H1 (cell line): ENCODE measurements around the gene BNC2. TPM values are rescaled to one million over a fixed set of nuclear protein-coding genes. Genes with fewer than 3 reads are reported as not detected.

Experiments used
- CTCF ChIA-PET: fragments of 300-600 bp; sonication (Branson Sonifier 250); formaldehyde crosslinking; loops from one replicate; lab custom pipeline; 2021; ENCODE audit not compliant: partially characterized antibody; lab: Charles Lee
- POLR2A ChIA-PET: fragments of 300-600 bp; sonication (Branson Sonifier 250); formaldehyde crosslinking; loops from one replicate; lab custom pipeline; 2021; ENCODE audit warnings: inconsistent platforms; ENCODE audit not compliant: partially characterized antibody; lab: Charles Lee
- DNase-seq, 2 experiments: peaks; one replicate each; pipeline versions ENCODE4 v3.0.0 to v3.0.0-alpha.2; 2010 to 2022; ENCODE audit warnings: low spot score in 2 of 2, low read depth in 1 of 2, mixed read lengths in 1 of 2
- FAIRE-seq: peaks from 2 replicates; lab custom pipeline; 2011; peaks lifted over from hg19 to GRCh38; lab: Jason Lieb, UNC
- H2AFZ ChIP-seq: 2 replicates; pipeline ENCODE4 v1.8.1; 2012; ENCODE audit warnings: low read length, inconsistent platforms
- H2AK5ac ChIP-seq: 2 replicates; pipeline ENCODE4 v1.6.1; 2013; ENCODE audit warnings: low read depth, low read length
- H2BK120ac ChIP-seq: replicated peaks from 2 replicates; pipeline ENCODE3; 2013; ENCODE audit warnings: low read depth, low read length, inconsistent platforms
- H2BK12ac ChIP-seq: 2 replicates; pipeline ENCODE4 v1.6.1; 2013; ENCODE audit warnings: low read depth, low read length
- H2BK15ac ChIP-seq: 2 replicates; pipeline ENCODE4 v1.6.1; 2013; ENCODE audit warnings: low read length
- H2BK20ac ChIP-seq: 2 replicates; pipeline ENCODE4 v1.6.1; 2013; ENCODE audit warnings: low read length
- H2BK5ac ChIP-seq: 2 replicates; pipeline ENCODE4 v1.6.1; 2013; ENCODE audit warnings: low read depth, low read length
- H3K14ac ChIP-seq: 2 replicates; pipeline ENCODE4 v1.6.1; 2013; ENCODE audit warnings: inconsistent platforms; ENCODE audit not compliant: insufficient read length
- H3K18ac ChIP-seq: 2 replicates; pipeline ENCODE4 v1.6.1; 2013; ENCODE audit warnings: low read length; ENCODE audit errors: extremely low read depth
- H3K23ac ChIP-seq: 2 replicates; pipeline ENCODE4 v1.6.1; 2013; ENCODE audit warnings: inconsistent platforms; ENCODE audit not compliant: insufficient read length
- H3K23me2 ChIP-seq: 2 replicates; pipeline ENCODE4 v1.6.1; 2013; ENCODE audit warnings: low read depth, low read length
- H3K27ac ChIP-seq: 2 replicates; pipeline ENCODE4 v1.6.1; 2011; ENCODE audit warnings: low read depth, low read length, inconsistent platforms
- H3K27me3 ChIP-seq, 4 experiments: replicated peaks in 1 of 4; 1 replicate in 1 of 4; 2 replicates in 3 of 4; pipeline versions ENCODE4 v1.6.1 to v1.8.1; 2011 to 2013; ENCODE audit warnings: low read length in 3 of 4, mild to moderate bottlenecking in 3 of 4, inconsistent platforms in 2 of 4, mixed read lengths in 2 of 4, moderate library complexity in 1 of 4; ENCODE audit not compliant: control insufficient read depth in 3 of 4, insufficient read depth in 3 of 4; ENCODE audit errors: extremely low read depth in 1 of 4
- H3K36me3 ChIP-seq, 4 experiments: 2 replicates each; pipeline versions ENCODE4 v1.6.1 to v1.8.1; 2011 to 2013; ENCODE audit warnings: mild to moderate bottlenecking in 4 of 4, low read length in 3 of 4, moderate library complexity in 2 of 4, control low read depth in 1 of 4, inconsistent platforms in 1 of 4; ENCODE audit not compliant: insufficient read depth in 4 of 4, control insufficient read depth in 2 of 4
- H3K4ac ChIP-seq: replicated peaks from 2 replicates; pipeline ENCODE3; 2013; ENCODE audit warnings: low read length, low read depth, mixed read lengths, inconsistent platforms; ENCODE audit not compliant: insufficient read length
- H3K4me1 ChIP-seq, 4 experiments: replicated peaks in 1 of 4; 1 replicate in 1 of 4; 2 replicates in 3 of 4; pipeline versions ENCODE4 v1.6.1 to v1.8.1; 2011 to 2013; ENCODE audit warnings: low read length in 3 of 4, inconsistent platforms in 2 of 4, mixed read lengths in 1 of 4; ENCODE audit not compliant: insufficient read depth in 4 of 4, control insufficient read depth in 3 of 4
- H3K4me2 ChIP-seq, 2 experiments: 2 replicates each; pipeline versions ENCODE4 v1.6.1 to v1.8.1; 2011 to 2013; ENCODE audit warnings: low read depth in 2 of 2, low read length in 2 of 2, control low read depth in 1 of 2, inconsistent platforms in 1 of 2, mild to moderate bottlenecking in 1 of 2; ENCODE audit not compliant: insufficient read depth in 1 of 2
- H3K4me3 ChIP-seq, 4 experiments: fragments of 200-600, 300-600 bp in 1 of 4; sonication (generic), shearing (Covaris generic), sonication (Bioruptor Twin) in 1 of 4; 2 replicates each; pipeline versions ENCODE4 v1.5.1 to v1.8.1; 2011 to 2016; ENCODE audit warnings: low read length in 4 of 4, low read depth in 3 of 4, control low read depth in 2 of 4, inconsistent platforms in 2 of 4, mild to moderate bottlenecking in 2 of 4, mixed read lengths in 1 of 4, moderate library complexity in 1 of 4; ENCODE audit not compliant: insufficient read depth in 2 of 4; ENCODE audit errors: extremely low read depth in 1 of 4
- H3K56ac ChIP-seq: replicated peaks from 2 replicates; pipeline ENCODE3; 2013; ENCODE audit warnings: low read depth, mild to moderate bottlenecking, mixed read lengths, low read length, inconsistent platforms; ENCODE audit not compliant: insufficient read length
- H3K79me1 ChIP-seq: 2 replicates; pipeline ENCODE4 v1.6.1; 2013; ENCODE audit warnings: low read depth, low read length, control low read depth
- H3K79me2 ChIP-seq, 2 experiments: 2 replicates each; pipeline versions ENCODE4 v1.6.1 to v1.8.1; 2012 to 2013; ENCODE audit warnings: low read length in 2 of 2, mild to moderate bottlenecking in 2 of 2, inconsistent platforms in 1 of 2; ENCODE audit not compliant: insufficient read depth in 2 of 2, control insufficient read depth in 1 of 2
- H3K9ac ChIP-seq, 4 experiments: replicated peaks in 1 of 4; 1 replicate in 1 of 4; 2 replicates in 3 of 4; pipeline versions ENCODE4 v1.6.1 to v1.8.1; 2011 to 2013; ENCODE audit warnings: low read depth in 3 of 4, low read length in 3 of 4, control low read depth in 2 of 4, mild to moderate bottlenecking in 2 of 4, moderate library complexity in 2 of 4, inconsistent platforms in 1 of 4; ENCODE audit errors: extremely low read depth in 1 of 4
- H3K9me3 ChIP-seq, 2 experiments: 2 replicates each; pipeline versions ENCODE4 v1.6.1 to v1.8.1; 2012 to 2013; ENCODE audit warnings: mild to moderate bottlenecking in 2 of 2, moderate library complexity in 2 of 2, control low read depth in 1 of 2, inconsistent platforms in 1 of 2, low read depth in 1 of 2, low read length in 1 of 2, mixed read lengths in 1 of 2; ENCODE audit not compliant: insufficient read depth in 2 of 2
- H4K20me1 ChIP-seq, 2 experiments: replicated peaks in 1 of 2; 2 replicates each; pipeline versions ENCODE3 to v1.8.1; 2011 to 2013; ENCODE audit warnings: inconsistent platforms in 2 of 2, low read length in 2 of 2, mild to moderate bottlenecking in 1 of 2; ENCODE audit not compliant: insufficient read depth in 2 of 2, control insufficient read depth in 1 of 2
- H4K5ac ChIP-seq: 2 replicates; pipeline ENCODE4 v1.6.1; 2013; ENCODE audit warnings: low read length, low read depth, mixed read lengths, inconsistent platforms; ENCODE audit not compliant: insufficient read length
- H4K8ac ChIP-seq: 2 replicates; pipeline ENCODE4 v1.8.0; 2013; ENCODE audit warnings: mild to moderate bottlenecking, moderate library complexity, low read length, inconsistent platforms; ENCODE audit not compliant: insufficient read depth; ENCODE audit errors: extremely low read depth
- H4K91ac ChIP-seq: replicated peaks from 2 replicates; pipeline ENCODE3; 2013; ENCODE audit warnings: low read length, mixed read lengths, inconsistent platforms; ENCODE audit not compliant: insufficient read length
- ASH2L ChIP-seq: fragments of 200-600, 300-600 bp; sonication (generic); IDR thresholded peaks from one replicate; pipeline ENCODE4 v1.7.1; 2017; ENCODE audit warnings: low read length
- BCL11A ChIP-seq, 2 experiments: IDR thresholded peaks; one replicate each; pipeline ENCODE4 v1.6.1; 2011; ENCODE audit warnings: low read depth in 2 of 2, low read length in 2 of 2, mild to moderate bottlenecking in 2 of 2
- EP300 ChIP-seq, 2 experiments: IDR thresholded peaks; 1 replicate in 1 of 2; 2 replicates in 1 of 2; pipeline ENCODE4 v1.6.1; 2011 to 2012; ENCODE audit warnings: low read depth in 2 of 2, low read length in 2 of 2, mild to moderate bottlenecking in 2 of 2, borderline replicate concordance in 1 of 2, inconsistent platforms in 1 of 2, moderate library complexity in 1 of 2
- FOSL1 ChIP-seq: IDR thresholded peaks from 2 replicates; pipeline ENCODE4 v1.6.1; 2011; ENCODE audit warnings: mild to moderate bottlenecking, low read depth, low read length, moderate library complexity; ENCODE audit not compliant: insufficient read depth
- GTF2F1 ChIP-seq: IDR thresholded peaks from 2 replicates; pipeline ENCODE4 v1.6.1; 2012; ENCODE audit warnings: low read depth, low read length, improper control_type of control experiment, borderline replicate concordance
- RXRA ChIP-seq: IDR thresholded peaks from 2 replicates; pipeline ENCODE4 v1.6.1; 2011; ENCODE audit warnings: low read depth, mild to moderate bottlenecking, low read length, moderate library complexity; ENCODE audit not compliant: insufficient read depth
- SAP30 ChIP-seq: fragments of 300-600 bp; sonication (generic); IDR thresholded peaks from 2 replicates; pipeline ENCODE4 v1.7.1; 2012; ENCODE audit warnings: low read length, moderate library complexity, mild to moderate bottlenecking, inconsistent platforms; ENCODE audit not compliant: insufficient read depth, insufficient replicate concordance
- SP1 ChIP-seq: IDR thresholded peaks from 2 replicates; pipeline ENCODE4 v1.6.1; 2011; ENCODE audit warnings: low read depth, low read length
- TBP ChIP-seq: IDR thresholded peaks from 2 replicates; pipeline ENCODE4 v1.6.1; 2011; ENCODE audit warnings: low read depth, low read length, improper control_type of control experiment
- TCF12 ChIP-seq: IDR thresholded peaks from 2 replicates; pipeline ENCODE4 v1.6.1; 2011; ENCODE audit warnings: low read depth, mild to moderate bottlenecking, low read length
- TEAD4 ChIP-seq: IDR thresholded peaks from 2 replicates; pipeline ENCODE4 v1.6.1; 2012; ENCODE audit warnings: low read depth, low read length, inconsistent platforms, mixed read lengths
- WGBS, 2 experiments: shearing (Covaris generic) in 1 of 2; methylation state at CpG; one replicate each; pipeline versions ENCODE4 v1.1.6 to v1.1.7; 2013 to 2015; ENCODE audit warnings: low lambda C conversion rate in 2 of 2, mixed read lengths in 2 of 2, inconsistent platforms in 1 of 2, low coverage in 1 of 2, missing lambda C conversion rate in 1 of 2; ENCODE audit not compliant: insufficient replicate concordance in 2 of 2, insufficient coverage in 1 of 2, insufficient read length in 1 of 2; ENCODE audit errors: extremely low coverage in 1 of 2, missing lambda C conversion rate in 1 of 2; 5-methylcytosine and 5-hydroxymethylcytosine counted together
- polyA plus RNA-seq, 7 experiments: library from polyadenylated mRNA; depleted of rRNA in 3 of 7; stranded (reverse) in 5 of 7; unstranded in 2 of 7; fragments of >200 nt in 5 of 7; fragments of 200-250 nt in 2 of 7; gene quantifications; 1 replicate in 5 of 7; 2 replicates in 1 of 7; 4 replicates in 1 of 7; pipeline versions ENCODE4 v1.2.1 to v1.2.3, GENCODE V29; 2011 to 2013; ENCODE audit warnings: missing spikeins in 2 of 7, mixed read lengths in 2 of 7
- total RNA-seq: library from RNA; stranded (reverse); fragmentation: NEBNext Ultra II Directional; extraction: Animal tissue kit (Norgen Biotek cat#: 25700); gene quantifications from 2 replicates; pipeline ENCODE4 v1.2.1, GENCODE V29; 2021

Gene BNC2
- total and polyA plus RNA-seq, 2 of the 8 experiments (the other 6 are each of a cell fraction or from before 2014, with no cell fraction given) = 16.0 to 26.8 TPM

DNA sequence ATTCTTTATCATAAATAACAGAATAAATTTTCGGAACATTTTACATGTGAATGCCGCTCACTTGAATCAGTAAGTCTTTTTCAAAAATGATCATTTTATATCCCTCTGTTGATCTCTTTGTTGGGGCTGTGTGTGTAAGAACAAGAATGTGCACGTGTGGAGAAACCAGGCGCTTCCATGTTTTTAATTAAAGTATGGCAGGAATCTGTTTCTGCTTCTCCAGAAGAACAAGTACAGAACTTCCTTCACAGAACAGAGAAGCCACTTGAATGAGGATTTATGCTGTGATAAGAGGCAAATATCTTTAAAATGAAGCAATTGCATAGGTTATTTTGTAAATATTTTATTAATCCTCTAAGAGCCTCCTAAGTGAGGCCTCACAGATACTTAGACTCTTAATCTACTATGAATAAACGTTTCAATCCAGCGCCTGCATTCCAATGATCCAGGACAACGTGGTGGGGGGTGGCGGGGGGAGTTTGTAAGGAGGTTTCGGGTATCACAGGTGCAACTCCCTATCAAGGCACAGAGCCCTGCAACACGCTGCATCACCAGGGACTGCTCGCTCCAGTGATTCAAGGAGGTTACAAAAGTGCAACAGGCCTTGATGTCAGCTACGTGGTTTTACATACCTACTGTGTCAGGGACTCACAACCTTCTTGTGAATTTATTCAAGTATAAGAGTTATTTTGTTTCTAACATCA is 409.2 kb downstream of the BNC2 start:
- H3K4me2 ChIP-seq = peak overlapping the region; percentile 7 to 44; a peak in 3 of 4 replicates
- DNase-seq (peak in 1 of 2 experiments; percentile 27), FAIRE-seq (peak; percentile 93)
- H2AK5ac ChIP-seq = no peak overlapping the region
- H3K27ac ChIP-seq = no peak overlapping the region
- no peak overlapping the region for H3K56ac ChIP-seq
- H2BK12ac ChIP-seq = no peak overlapping the region
- no peak overlapping the region for H3K14ac ChIP-seq
- 46% methylated on average over 12 of the region's 12 CpGs; no CpG with 5 or more reads in 1 of the 2 experiments for WGBS, 2 experiments
- H3K79me1 ChIP-seq = no peaks in the 10 kb centered on the region
- ChIA-PET POLR2A (no interaction called here), CTCF (interaction anchor here (1.0 kb wide), 1 partner anchor 14 kb away, joined by 3 read pairs; no protein-coding TSS in a partner anchor)
- H3K27me3 ChIP-seq = no peaks in the 10 kb centered on the region
- H3K18ac ChIP-seq = no peak overlapping the region
- peaks cover 4 to 18% (median 9%) of the 10 kb centered on the region in 4 experiments; a peak in 6 of 7 replicates for H3K4me1 ChIP-seq
- no peak overlapping the region for H2BK20ac ChIP-seq
- H4K20me1 ChIP-seq = no peaks in the 10 kb centered on the region
- H3K9ac ChIP-seq = no peak overlapping the region
- H2BK120ac ChIP-seq = no peak overlapping the region
- peaks cover 0 to 6% of the 10 kb centered on the region in 2 experiments; a peak in 1 of 4 replicates for H3K79me2 ChIP-seq
- TF ChIP-seq GTF2F1 (no peak), SAP30 (no peak), RXRA (0 out of 2 replicates have a peak, but pooled peaks have one; percentile 56), SP1 (peak; percentile 24; the same call in 1 of the 2 replicates), EP300 (IDR thresholded peaks at IDR 0.05; ENCODE audit: borderline replicate concordance in 1 of 2, low read depth in 2 of 2, low read length in 2 of 2) (peak in 1 of 2 experiments; percentile 93; a peak in 2 of 3 replicates), ASH2L (peak; percentile 30), FOSL1 (no peak), TEAD4 (peak; percentile 42; the same call in 1 of the 2 replicates), TCF12 (peak; percentile 93), BCL11A (IDR thresholded peaks at IDR 0.05; ENCODE audit: low read depth in 2 of 2, low read length in 2 of 2) (no peak), TBP (no peak)
- H4K8ac ChIP-seq = no peak overlapping the region
- H2AFZ ChIP-seq = no peak overlapping the region
- no peak overlapping the region for H3K4me3 ChIP-seq
- no peak overlapping the region for H2BK5ac ChIP-seq
- H4K5ac ChIP-seq = peak overlapping the region; percentile 6
- no peak overlapping the region for H4K91ac ChIP-seq
- H3K36me3 ChIP-seq = no peaks in the 10 kb centered on the region
- no peak overlapping the region for H3K4ac ChIP-seq
- no peak overlapping the region for H3K23ac ChIP-seq
- no peaks in the 10 kb centered on the region; a peak in 1 of 4 replicates for H3K9me3 ChIP-seq
- H3K23me2 ChIP-seq = no peaks in the 10 kb centered on the region
- H2BK15ac ChIP-seq = no peak overlapping the region
